Measurements from ENCODE around the gene NUDT15.

- peak in 1 of 4 experiments; percentile 31 for TF ChIP-seq CTCF (IDR thresholded peaks at IDR 0.05)
- peak; percentile 36 to 56 for TF ChIP-seq POLR2A (IDR thresholded peaks at IDR 0.05)
Measured at GRCh38 chr13:48001114-48001881, 36.2 kb upstream of the NUDT15 start, which contains the start of gene SUCLA2.

Measured in uterus (tissue), 2 donors.